Measurements from ENCODE around the gene PTPRD.

The PTPRD gene

DNA sequence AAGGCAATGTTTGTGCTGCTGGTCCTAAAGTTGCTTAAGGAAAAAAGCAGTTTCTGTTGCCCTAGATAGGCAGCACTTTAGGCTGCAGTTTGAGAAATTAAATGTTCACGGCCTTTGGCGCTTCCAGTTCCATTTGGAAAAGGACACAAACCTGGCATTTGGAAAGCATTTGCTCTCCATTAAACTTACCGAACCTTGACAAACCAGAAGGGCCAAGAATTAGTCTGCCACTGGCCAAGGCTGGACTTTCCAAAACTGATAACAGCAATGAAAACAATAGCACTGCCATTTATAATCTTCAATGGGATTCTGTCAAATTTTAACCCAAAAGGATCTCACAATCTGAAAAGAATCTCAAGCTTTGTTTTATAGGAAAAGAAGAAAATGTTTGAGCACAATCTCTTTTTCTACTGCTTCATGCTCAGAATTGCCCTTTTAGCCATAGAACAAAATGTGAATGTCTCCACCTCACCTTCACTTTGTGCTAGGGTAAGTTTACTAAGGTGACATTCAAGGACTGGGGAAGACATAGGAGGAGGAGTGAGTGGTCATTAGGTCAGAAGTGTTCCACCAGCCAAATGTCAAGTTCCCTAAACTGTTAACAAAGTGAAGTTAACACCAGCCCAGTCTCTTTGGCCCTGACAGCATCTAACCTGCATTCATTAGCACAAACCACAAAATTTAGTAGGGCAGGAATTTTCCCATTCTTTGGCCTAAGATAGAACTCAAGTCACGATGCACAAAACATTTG lies 2229.8 kb downstream of the PTPRD start:
- no peak overlapping the region for H3K4me3 ChIP-seq (ENCODE audit: insufficient read length, low read depth)
- no peak for TF ChIP-seq ZNF274 (IDR thresholded peaks at IDR 0.05; ENCODE audit: low read depth, low read length)
- no peak for TF ChIP-seq YY1 (IDR thresholded peaks at IDR 0.05; ENCODE audit: insufficient read depth, insufficient read length)
- no peak for TF ChIP-seq SUZ12 (IDR thresholded peaks at IDR 0.05; ENCODE audit: extremely low read depth, insufficient read depth, insufficient read length)
- no peak for DNase-seq (ENCODE audit: low read depth, low spot score)
- no peaks in the 10 kb centered on the region for H3K36me3 ChIP-seq (ENCODE audit: insufficient read depth, insufficient read length, low read length)
- H3K27me3 ChIP-seq (ENCODE audit: insufficient read depth, insufficient read length), result no peaks in the 10 kb centered on the region
- no peak overlapping the region for H3K9ac ChIP-seq (ENCODE audit: insufficient read length, low read depth)
- no peaks in the 10 kb centered on the region for H3K9me3 ChIP-seq (ENCODE audit: insufficient read depth, low read length)
- H3K4me1 ChIP-seq (ENCODE audit: insufficient read depth, insufficient read length), result no peaks in the 10 kb centered on the region

DNA sequence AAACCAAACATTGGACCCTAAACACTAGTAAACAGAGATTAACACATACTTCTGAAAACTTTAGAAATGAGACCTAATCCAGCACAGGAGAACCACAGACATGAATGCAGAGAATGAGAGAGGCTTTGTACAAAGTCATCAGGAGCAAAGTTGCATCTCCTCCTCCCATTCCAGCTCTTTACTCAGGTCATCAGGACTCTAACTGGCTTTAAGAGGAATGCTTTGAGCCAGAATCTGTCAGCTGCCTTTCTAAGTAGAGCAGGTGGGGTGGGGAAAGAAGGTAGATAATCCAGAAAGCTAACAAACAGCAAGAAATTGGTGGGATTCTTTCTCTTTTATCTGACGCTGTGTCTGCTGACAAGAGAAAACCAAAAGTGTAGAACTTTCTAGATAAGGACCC lies 2230.5 kb downstream of the PTPRD start:
- Histone ChIP-seq H3K4me3 (ENCODE audit: insufficient read length, low read depth) (no peak overlapping the region), H3K36me3 (ENCODE audit: insufficient read depth, insufficient read length, low read length) (no peaks in the 10 kb centered on the region), H3K9me3 (ENCODE audit: insufficient read depth, low read length) (no peaks in the 10 kb centered on the region), H3K4me1 (ENCODE audit: insufficient read depth, insufficient read length) (no peaks in the 10 kb centered on the region), H3K9ac (ENCODE audit: insufficient read length, low read depth) (no peak overlapping the region), H3K27me3 (ENCODE audit: insufficient read depth, insufficient read length) (no peaks in the 10 kb centered on the region)
- no peak for TF ChIP-seq YY1 (IDR thresholded peaks at IDR 0.05; ENCODE audit: insufficient read depth, insufficient read length)
- TF ChIP-seq ZNF274 (IDR thresholded peaks at IDR 0.05; ENCODE audit: low read depth, low read length), result no peak
- TF ChIP-seq SUZ12 (IDR thresholded peaks at IDR 0.05; ENCODE audit: extremely low read depth, insufficient read depth, insufficient read length), result no peak
- no peak for DNase-seq (ENCODE audit: low read depth, low spot score)

DNA sequence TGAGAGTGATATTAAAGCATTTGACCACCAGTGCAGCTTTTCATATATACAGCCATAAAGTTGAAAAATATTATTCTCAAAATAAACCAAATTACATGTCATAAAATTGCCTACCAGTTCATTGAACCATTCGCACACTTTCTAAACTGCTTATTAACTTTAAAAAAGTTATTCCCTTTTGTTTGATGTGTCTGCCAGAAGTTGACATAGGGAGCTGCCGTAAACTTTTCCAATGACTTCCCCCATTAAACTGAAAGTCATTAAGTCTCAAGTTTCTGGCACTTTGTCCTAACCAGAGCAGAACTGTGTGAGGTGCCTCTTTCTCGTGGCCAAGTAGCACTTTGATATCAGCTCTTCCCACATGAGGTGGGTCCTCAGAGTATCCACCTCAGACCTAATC lies 2231.2 kb downstream of the PTPRD start:
- Histone ChIP-seq H3K4me3 (ENCODE audit: insufficient read length, low read depth) (no peak overlapping the region), H3K9ac (ENCODE audit: insufficient read length, low read depth) (no peak overlapping the region), H3K36me3 (ENCODE audit: insufficient read depth, insufficient read length, low read length) (no peaks in the 10 kb centered on the region), H3K4me1 (ENCODE audit: insufficient read depth, insufficient read length) (no peaks in the 10 kb centered on the region), H3K27me3 (ENCODE audit: insufficient read depth, insufficient read length) (no peaks in the 10 kb centered on the region), H3K9me3 (ENCODE audit: insufficient read depth, low read length) (no peaks in the 10 kb centered on the region)
- no peak for TF ChIP-seq SUZ12 (IDR thresholded peaks at IDR 0.05; ENCODE audit: extremely low read depth, insufficient read depth, insufficient read length)
- no peak for TF ChIP-seq ZNF274 (IDR thresholded peaks at IDR 0.05; ENCODE audit: low read depth, low read length)
- TF ChIP-seq YY1 (IDR thresholded peaks at IDR 0.05; ENCODE audit: insufficient read depth, insufficient read length), result no peak
- no peak for DNase-seq (ENCODE audit: low read depth, low spot score)

DNA sequence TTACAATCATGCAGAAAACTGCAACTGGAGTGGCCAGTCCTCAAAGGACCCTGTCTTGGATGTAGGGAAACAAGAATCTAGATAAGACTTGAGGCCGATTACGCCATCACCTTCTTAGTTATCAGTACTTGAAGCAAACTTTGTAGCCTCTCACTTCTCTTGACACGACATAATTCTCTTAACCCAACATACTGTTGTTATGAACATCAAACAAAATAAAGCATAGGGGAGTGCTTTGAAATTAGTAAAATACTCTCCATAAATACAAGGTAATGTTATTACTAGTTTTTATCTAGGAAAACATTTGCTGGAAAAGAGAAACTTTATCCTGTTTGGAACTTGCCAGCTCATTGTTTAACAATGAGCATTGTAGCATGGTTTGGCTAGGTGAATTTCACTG lies 2238.3 kb downstream of the PTPRD start:
- Histone ChIP-seq H3K36me3 (ENCODE audit: insufficient read depth, insufficient read length, low read length) (no peaks in the 10 kb centered on the region), H3K4me3 (ENCODE audit: insufficient read length, low read depth) (no peak overlapping the region), H3K27me3 (ENCODE audit: insufficient read depth, insufficient read length) (no peaks in the 10 kb centered on the region), H3K4me1 (ENCODE audit: insufficient read depth, insufficient read length) (no peaks in the 10 kb centered on the region), H3K9ac (ENCODE audit: insufficient read length, low read depth) (no peak overlapping the region), H3K9me3 (ENCODE audit: insufficient read depth, low read length) (no peaks in the 10 kb centered on the region)
- no peak for DNase-seq (ENCODE audit: low read depth, low spot score)
- TF ChIP-seq YY1 (IDR thresholded peaks at IDR 0.05; ENCODE audit: insufficient read depth, insufficient read length) (no peak), ZNF274 (IDR thresholded peaks at IDR 0.05; ENCODE audit: low read depth, low read length) (no peak), SUZ12 (IDR thresholded peaks at IDR 0.05; ENCODE audit: extremely low read depth, insufficient read depth, insufficient read length) (no peak)

DNA sequence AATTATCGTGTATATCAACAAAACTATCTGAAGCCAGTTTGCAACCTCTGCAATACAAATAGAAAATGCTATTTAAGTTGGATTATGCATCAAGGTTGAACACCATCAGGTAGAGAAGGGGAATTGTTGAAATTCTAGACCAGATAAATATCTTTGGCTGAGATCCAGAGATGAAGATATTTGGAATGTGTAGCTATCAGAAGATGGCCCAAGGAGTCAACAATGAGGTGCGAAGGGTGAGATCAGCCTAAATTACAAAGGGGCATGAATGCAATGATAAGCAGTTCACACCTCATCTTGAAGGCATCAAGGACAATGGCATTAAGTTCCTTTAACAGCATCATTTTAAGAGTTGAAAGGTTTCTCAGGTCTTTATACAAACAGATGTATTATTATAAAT lies 2241.1 kb downstream of the PTPRD start:
- TF ChIP-seq SUZ12 (IDR thresholded peaks at IDR 0.05; ENCODE audit: extremely low read depth, insufficient read depth, insufficient read length) (no peak), YY1 (IDR thresholded peaks at IDR 0.05; ENCODE audit: insufficient read depth, insufficient read length) (no peak), ZNF274 (IDR thresholded peaks at IDR 0.05; ENCODE audit: low read depth, low read length) (no peak)
- Histone ChIP-seq H3K27me3 (ENCODE audit: insufficient read depth, insufficient read length) (no peaks in the 10 kb centered on the region), H3K9ac (ENCODE audit: insufficient read length, low read depth) (no peak overlapping the region), H3K4me1 (ENCODE audit: insufficient read depth, insufficient read length) (no peaks in the 10 kb centered on the region), H3K4me3 (ENCODE audit: insufficient read length, low read depth) (no peak overlapping the region), H3K36me3 (ENCODE audit: insufficient read depth, insufficient read length, low read length) (no peaks in the 10 kb centered on the region), H3K9me3 (ENCODE audit: insufficient read depth, low read length) (no peaks in the 10 kb centered on the region)
- no peak for DNase-seq (ENCODE audit: low read depth, low spot score)

DNA sequence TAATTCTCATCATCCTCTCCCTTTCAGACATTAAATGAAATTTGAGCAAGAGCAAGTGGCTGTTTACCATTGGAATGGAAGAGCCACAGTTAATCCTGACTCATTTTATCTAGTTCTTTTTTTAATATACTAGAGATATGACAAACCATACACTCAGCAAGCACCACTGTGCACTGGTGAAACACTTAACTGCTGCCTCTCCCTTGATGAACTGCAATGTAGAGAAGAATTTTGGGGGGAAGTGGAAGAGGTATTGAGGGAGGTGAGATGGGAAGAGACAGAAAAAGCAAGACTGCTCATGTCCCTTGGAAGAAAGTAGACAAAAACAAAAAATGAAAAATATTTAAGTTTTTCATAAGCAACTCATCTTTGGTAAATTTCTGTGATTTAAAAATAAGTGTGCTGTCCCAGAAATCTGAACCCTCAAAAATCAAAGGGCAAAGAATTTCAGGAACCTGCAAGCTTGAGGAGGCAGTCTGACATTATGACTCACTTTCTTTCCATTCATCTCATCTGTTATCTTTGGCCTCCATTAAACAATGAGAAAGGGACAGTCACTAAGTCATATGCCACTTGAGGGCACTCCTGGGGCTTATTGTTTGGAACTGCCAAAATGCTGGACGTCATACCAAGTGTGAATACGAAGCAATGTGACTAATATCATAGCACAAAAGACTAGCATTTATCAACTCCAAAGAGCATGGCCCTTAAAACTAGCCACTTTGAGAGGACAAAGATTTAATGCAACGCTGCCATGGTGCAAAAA lies 2246.5 kb downstream of the PTPRD start:
- no peak overlapping the region for H3K9ac ChIP-seq (ENCODE audit: insufficient read length, low read depth)
- no peak for DNase-seq (ENCODE audit: low read depth, low spot score)
- no peaks in the 10 kb centered on the region for H3K9me3 ChIP-seq (ENCODE audit: insufficient read depth, low read length)
- H3K36me3 ChIP-seq (ENCODE audit: insufficient read depth, insufficient read length, low read length), result no peaks in the 10 kb centered on the region
- H3K4me1 ChIP-seq (ENCODE audit: insufficient read depth, insufficient read length), result no peaks in the 10 kb centered on the region
- H3K27me3 ChIP-seq (ENCODE audit: insufficient read depth, insufficient read length), result no peaks in the 10 kb centered on the region
- TF ChIP-seq YY1 (IDR thresholded peaks at IDR 0.05; ENCODE audit: insufficient read depth, insufficient read length) (no peak), SUZ12 (IDR thresholded peaks at IDR 0.05; ENCODE audit: extremely low read depth, insufficient read depth, insufficient read length) (no peak), ZNF274 (IDR thresholded peaks at IDR 0.05; ENCODE audit: low read depth, low read length) (no peak)
- H3K4me3 ChIP-seq (ENCODE audit: insufficient read length, low read depth), result no peak overlapping the region

DNA sequence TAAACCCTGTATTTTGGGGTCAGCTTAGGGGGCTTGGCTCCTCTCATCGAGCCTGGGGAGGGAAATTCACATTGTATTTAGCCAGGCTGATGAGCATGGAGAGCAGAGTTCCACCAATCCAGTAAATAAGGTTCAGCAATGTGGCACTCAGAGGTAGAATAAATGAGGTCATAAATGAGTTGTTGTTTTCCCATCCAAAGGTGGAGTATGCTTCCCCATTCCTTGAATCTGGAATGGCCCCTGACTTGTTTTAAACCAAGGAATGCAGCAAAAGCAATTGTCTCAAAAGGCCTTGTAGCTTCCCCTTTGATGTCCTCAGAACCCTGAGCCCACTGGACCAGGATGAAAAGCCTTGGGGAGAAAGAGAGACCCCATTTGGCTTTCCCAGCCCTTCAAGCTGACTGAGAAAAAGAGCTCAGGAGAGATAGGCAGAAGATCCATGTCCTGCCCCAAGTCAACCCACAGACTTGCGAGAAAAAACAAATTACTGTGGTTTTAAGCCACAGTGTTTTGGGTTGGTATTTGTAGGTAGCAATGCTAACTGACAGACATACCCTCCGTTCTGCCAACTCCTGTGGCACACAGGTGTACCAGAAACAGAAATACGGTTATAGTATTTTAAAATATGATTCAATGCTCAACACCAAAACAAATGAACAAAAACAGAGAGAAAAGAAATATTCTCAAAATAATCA lies 2247.2 kb downstream of the PTPRD start:
- Histone ChIP-seq H3K9me3 (ENCODE audit: insufficient read depth, low read length) (no peaks in the 10 kb centered on the region), H3K4me3 (ENCODE audit: insufficient read length, low read depth) (no peak overlapping the region), H3K4me1 (ENCODE audit: insufficient read depth, insufficient read length) (no peaks in the 10 kb centered on the region), H3K9ac (ENCODE audit: insufficient read length, low read depth) (no peak overlapping the region), H3K27me3 (ENCODE audit: insufficient read depth, insufficient read length) (no peaks in the 10 kb centered on the region), H3K36me3 (ENCODE audit: insufficient read depth, insufficient read length, low read length) (no peaks in the 10 kb centered on the region)
- TF ChIP-seq SUZ12 (IDR thresholded peaks at IDR 0.05; ENCODE audit: extremely low read depth, insufficient read depth, insufficient read length) (no peak), YY1 (IDR thresholded peaks at IDR 0.05; ENCODE audit: insufficient read depth, insufficient read length) (no peak), ZNF274 (IDR thresholded peaks at IDR 0.05; ENCODE audit: low read depth, low read length) (no peak)
- DNase-seq (ENCODE audit: low read depth, low spot score), result no peak
